Activated CD8-positive, alpha-beta T cell treated with anti-CD3 and anti-CD28 coated beads for 36 hours (primary cell): ENCODE measurements around the gene SGCB. TPM values are rescaled to one million over a fixed set of nuclear protein-coding genes. Genes with fewer than 3 reads are reported as not detected.

Experiments used
- ATAC-seq: fragments of 200-7000 bp; cut with Tn5 transposase; one replicate; pipeline ENCODE4 v1.10.0; 2021; ENCODE audit warnings: mild to moderate bottlenecking, moderate library complexity
- CTCF ChIA-PET: fragments of 350-600 bp; sonication (Branson Sonifier 250); formaldehyde crosslinking; loops from one replicate; lab custom pipeline; 2021; ENCODE audit warnings: antibody characterized with exemption; lab: Charles Lee
- POLR2A ChIA-PET: fragments of 350-600 bp; sonication (Branson Sonifier 250); formaldehyde crosslinking; loops from one replicate; lab custom pipeline; 2021; ENCODE audit warnings: antibody characterized with exemption; lab: Charles Lee
- DNase-seq: peaks from one replicate; pipeline ENCODE4 v3.0.0-alpha.2; 2020
- H3K27ac Mint-ChIP-seq: one replicate; pipeline ENCODE4 v1.8.0; 2021; ENCODE audit warnings: mild to moderate bottlenecking, mixed read lengths
- H3K27me3 Mint-ChIP-seq: one replicate; pipeline ENCODE4 v1.8.0; 2021; ENCODE audit warnings: mixed read lengths
- H3K36me3 Mint-ChIP-seq: one replicate; pipeline ENCODE4 v1.8.0; 2021; ENCODE audit warnings: low read depth, mixed read lengths
- H3K4me1 Mint-ChIP-seq: one replicate; pipeline ENCODE4 v1.8.0; 2021; ENCODE audit warnings: low read depth, mixed read lengths
- H3K4me3 Mint-ChIP-seq: one replicate; pipeline ENCODE4 v1.8.0; 2021; ENCODE audit warnings: mild to moderate bottlenecking, moderate library complexity, mixed read lengths
- H3K9me3 Mint-ChIP-seq: one replicate; pipeline ENCODE4 v1.8.0; 2021; ENCODE audit warnings: mixed read lengths
- intact Hi-C: fragments of 100-400 bp; cut with micrococcal nuclease; formaldehyde crosslinking; loops from one replicate; pipeline ENCODE4 v1.10.0; 2022
- total RNA-seq, 2 experiments: library from RNA; stranded (reverse); gene quantifications; one replicate each; pipeline ENCODE4 v1.2.3, GENCODE V29; 2021
- TF ChIP-seq, protein P1 (sequence below): fragments of 200-600 bp; IDR thresholded peaks from one replicate; pipeline ENCODE4 v1.8.0; 2022; ENCODE audit warnings: antibody characterized with exemption, mild to moderate bottlenecking

Gene SGCB
- total RNA-seq, 2 experiments from 2014 or later = 7.6 to 8.8 TPM

DNA sequence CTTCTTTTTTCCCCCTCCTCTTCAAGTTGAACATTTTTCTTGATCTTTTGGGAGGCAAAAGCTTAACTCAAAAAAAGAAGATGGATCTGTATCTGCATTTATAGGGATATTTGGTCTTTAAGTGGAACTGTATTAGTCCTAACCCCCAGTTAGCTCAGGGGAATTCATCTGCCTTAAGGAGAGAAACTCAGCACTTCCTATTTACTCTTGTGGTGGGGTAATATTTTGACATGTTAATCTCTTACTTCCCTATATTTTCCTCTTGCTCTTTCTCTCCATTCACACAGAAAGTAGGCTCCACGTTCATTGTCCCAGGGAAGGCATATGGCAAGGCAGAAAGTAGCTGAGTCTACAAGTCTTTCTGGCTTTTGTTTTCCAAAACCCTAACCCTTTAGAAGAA is 23.2 kb downstream of the SGCB start:
- H3K27me3 Mint-ChIP-seq = no peaks in the 10 kb centered on the region
- H3K4me3 Mint-ChIP-seq = no peak overlapping the region
- H3K27ac Mint-ChIP-seq = no peak overlapping the region
- no peak for DNase-seq
- no peaks in the 10 kb centered on the region for H3K36me3 Mint-ChIP-seq
- no peak for ATAC-seq
- ChIA-PET CTCF (no interaction called here), POLR2A (no interaction called here)
- no peaks in the 10 kb centered on the region for H3K4me1 Mint-ChIP-seq
- TF ChIP-seq, protein P1, sequence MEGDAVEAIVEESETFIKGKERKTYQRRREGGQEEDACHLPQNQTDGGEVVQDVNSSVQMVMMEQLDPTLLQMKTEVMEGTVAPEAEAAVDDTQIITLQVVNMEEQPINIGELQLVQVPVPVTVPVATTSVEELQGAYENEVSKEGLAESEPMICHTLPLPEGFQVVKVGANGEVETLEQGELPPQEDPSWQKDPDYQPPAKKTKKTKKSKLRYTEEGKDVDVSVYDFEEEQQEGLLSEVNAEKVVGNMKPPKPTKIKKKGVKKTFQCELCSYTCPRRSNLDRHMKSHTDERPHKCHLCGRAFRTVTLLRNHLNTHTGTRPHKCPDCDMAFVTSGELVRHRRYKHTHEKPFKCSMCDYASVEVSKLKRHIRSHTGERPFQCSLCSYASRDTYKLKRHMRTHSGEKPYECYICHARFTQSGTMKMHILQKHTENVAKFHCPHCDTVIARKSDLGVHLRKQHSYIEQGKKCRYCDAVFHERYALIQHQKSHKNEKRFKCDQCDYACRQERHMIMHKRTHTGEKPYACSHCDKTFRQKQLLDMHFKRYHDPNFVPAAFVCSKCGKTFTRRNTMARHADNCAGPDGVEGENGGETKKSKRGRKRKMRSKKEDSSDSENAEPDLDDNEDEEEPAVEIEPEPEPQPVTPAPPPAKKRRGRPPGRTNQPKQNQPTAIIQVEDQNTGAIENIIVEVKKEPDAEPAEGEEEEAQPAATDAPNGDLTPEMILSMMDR = no peak
- intact Hi-C loops = no loop called here
- H3K9me3 Mint-ChIP-seq = no peaks in the 10 kb centered on the region

DNA sequence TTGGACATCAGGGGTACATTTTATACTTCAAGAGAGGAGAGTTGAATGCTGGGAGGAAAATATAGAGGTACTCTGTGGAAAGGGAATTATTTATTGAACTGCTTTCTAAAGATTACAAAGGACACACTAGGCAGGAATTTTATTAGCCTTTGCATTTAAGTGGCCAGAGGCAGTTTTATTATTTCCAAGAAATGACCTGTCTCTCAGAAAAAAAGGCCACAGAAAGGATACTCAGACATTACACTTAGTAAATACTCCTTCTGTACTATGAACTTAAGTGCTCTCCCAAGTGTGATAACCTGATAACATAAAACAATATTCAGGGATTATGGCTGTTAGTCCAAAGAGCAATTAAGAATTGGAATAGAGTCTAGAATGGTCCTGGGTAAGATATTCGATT is 25.4 kb downstream of the SGCB start:
- intact Hi-C loops = no loop called here
- ChIA-PET POLR2A (no interaction called here), CTCF (no interaction called here)

DNA sequence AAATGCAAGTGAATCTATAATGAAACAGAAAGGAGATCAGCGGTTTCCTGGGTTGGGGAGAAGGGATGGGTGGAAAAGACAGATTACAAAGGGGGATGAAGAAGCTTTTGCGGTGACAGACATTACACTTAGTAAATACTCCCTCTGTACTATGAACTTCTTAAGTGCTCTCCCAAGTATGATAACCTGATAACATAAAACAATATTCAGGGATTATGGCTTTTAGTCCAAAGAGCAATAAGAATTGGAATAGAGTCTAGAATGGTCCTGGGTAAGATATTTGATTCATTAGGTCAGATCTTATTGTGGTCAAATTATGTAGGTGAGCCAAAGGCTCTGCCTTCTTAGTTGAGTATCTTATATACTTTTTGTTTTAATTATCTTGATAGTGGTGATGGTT is 27.1 kb downstream of the SGCB start:
- POLR2A ChIA-PET = no interaction called here

More for the DNA sequence above, 25.4 kb downstream of the SGCB start:
- ATAC-seq (no peak), DNase-seq (no peak)
- no peaks in the 10 kb centered on the region for H3K36me3 Mint-ChIP-seq
- TF ChIP-seq, protein P1 = no peak
- no peaks in the 10 kb centered on the region for H3K4me1 Mint-ChIP-seq
- H3K9me3 Mint-ChIP-seq = no peaks in the 10 kb centered on the region
- H3K27ac Mint-ChIP-seq = no peak overlapping the region
- no peak overlapping the region for H3K4me3 Mint-ChIP-seq
- H3K27me3 Mint-ChIP-seq = no peaks in the 10 kb centered on the region

DNA sequence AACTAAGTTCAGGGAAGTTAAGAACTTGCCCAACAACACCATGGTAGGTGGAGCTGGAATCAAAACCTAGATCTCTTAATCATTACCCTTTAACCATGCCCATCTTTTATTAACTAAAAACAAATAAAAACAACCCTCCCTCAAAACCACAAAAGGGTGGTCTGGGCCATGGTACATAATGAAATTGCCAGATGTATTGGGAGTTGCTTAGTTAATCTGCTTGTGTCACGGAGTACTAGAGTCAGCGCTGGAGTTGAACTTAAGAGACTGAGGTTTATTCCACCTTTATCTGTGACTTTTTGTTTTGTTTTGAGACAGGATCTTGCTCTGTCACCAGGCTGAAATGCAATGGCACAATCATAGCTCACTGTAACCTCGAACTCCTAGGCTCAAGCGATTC is 31.2 kb downstream of the SGCB start:
- H3K4me3 Mint-ChIP-seq = no peak overlapping the region
- DNase-seq (no peak), ATAC-seq (no peak)
- H3K36me3 Mint-ChIP-seq = no peaks in the 10 kb centered on the region
- H3K27me3 Mint-ChIP-seq = no peaks in the 10 kb centered on the region
- TF ChIP-seq, protein P1 = no peak
- intact Hi-C loops = no loop called here
- H3K27ac Mint-ChIP-seq = no peak overlapping the region
- H3K4me1 Mint-ChIP-seq = no peaks in the 10 kb centered on the region
- H3K9me3 Mint-ChIP-seq = no peaks in the 10 kb centered on the region
- CTCF ChIA-PET = interaction anchor here (1.0 kb wide), 1 partner anchor 13 kb away, joined by 3 read pairs; no protein-coding TSS in a partner anchor
- POLR2A ChIA-PET = no interaction called here

More for the DNA sequence above, 27.1 kb downstream of the SGCB start:
- Mint-ChIP-seq H3K4me3 (no peak overlapping the region), H3K27me3 (no peaks in the 10 kb centered on the region), H3K27ac (no peak overlapping the region), H3K4me1 (no peaks in the 10 kb centered on the region), H3K36me3 (no peaks in the 10 kb centered on the region), H3K9me3 (no peaks in the 10 kb centered on the region)
- intact Hi-C loops = no loop called here
- TF ChIP-seq, protein P1 = no peak
- DNase-seq (no peak), ATAC-seq (no peak)
- CTCF ChIA-PET = no interaction called here

DNA sequence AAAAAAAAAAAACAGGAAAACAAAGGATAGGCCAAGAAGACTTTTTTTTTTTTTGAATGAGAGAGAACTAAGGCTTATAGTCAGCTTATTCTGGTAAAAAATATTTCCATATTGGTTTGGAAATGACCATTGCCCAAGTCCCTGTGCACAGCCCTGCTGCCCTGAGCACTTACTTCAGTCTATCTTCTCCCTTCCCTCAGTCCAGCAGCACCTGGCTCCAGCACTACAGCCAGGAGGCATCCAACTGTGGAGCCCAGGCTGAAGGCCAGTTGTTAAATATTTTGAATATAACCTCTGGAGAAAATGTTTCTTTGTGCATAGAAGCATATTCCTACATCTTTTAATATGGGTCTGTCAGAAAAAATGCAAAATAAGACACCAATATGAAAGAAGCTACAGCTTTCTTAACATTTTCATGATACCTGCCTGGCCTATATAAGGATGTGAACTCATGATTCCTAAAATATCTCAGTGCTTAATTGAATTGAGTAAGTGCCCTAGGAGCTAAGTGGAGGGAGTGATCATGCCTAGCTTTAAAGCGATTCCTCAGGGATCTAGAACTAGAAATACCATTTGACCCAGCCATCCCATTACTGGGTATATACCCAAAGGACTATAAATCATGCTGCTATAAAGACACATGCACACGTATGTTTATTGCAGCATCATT is 32.4 kb downstream of the SGCB start:
- TF ChIP-seq, protein P1 = no peak
- no peaks in the 10 kb centered on the region for H3K4me1 Mint-ChIP-seq
- POLR2A ChIA-PET = no interaction called here

More for the DNA sequence above, 32.4 kb downstream of the SGCB start:
- CTCF ChIA-PET = no interaction called here
- H3K9me3 Mint-ChIP-seq = no peaks in the 10 kb centered on the region
- no peak overlapping the region for H3K4me3 Mint-ChIP-seq
- H3K27ac Mint-ChIP-seq = no peak overlapping the region
- no peaks in the 10 kb centered on the region for H3K27me3 Mint-ChIP-seq
- ATAC-seq (no peak), DNase-seq (no peak)
- intact Hi-C loops = no loop called here
- H3K36me3 Mint-ChIP-seq = no peaks in the 10 kb centered on the region
